GM20000 (cell line): Measurements from ENCODE around the gene SLC25A25.

ENCODE experiments used
- DNase-seq: peaks from one replicate; pipeline ENCODE4 v3.0.0; 2012; ENCODE audit warnings: low spot score
- TF ChIP-seq, protein P1 (sequence below): IDR thresholded peaks from 2 replicates; pipeline ENCODE4 v1.5.1; 2012; ENCODE audit warnings: mild to moderate bottlenecking, control low read depth; ENCODE audit errors: extremely low read depth, missing control alignments

SLC25A25 gene

GRCh38 chr9:128078504-128079434, 10.7 kb downstream of the SLC25A25 start:
- no peak for DNase-seq
- TF ChIP-seq, protein P1, sequence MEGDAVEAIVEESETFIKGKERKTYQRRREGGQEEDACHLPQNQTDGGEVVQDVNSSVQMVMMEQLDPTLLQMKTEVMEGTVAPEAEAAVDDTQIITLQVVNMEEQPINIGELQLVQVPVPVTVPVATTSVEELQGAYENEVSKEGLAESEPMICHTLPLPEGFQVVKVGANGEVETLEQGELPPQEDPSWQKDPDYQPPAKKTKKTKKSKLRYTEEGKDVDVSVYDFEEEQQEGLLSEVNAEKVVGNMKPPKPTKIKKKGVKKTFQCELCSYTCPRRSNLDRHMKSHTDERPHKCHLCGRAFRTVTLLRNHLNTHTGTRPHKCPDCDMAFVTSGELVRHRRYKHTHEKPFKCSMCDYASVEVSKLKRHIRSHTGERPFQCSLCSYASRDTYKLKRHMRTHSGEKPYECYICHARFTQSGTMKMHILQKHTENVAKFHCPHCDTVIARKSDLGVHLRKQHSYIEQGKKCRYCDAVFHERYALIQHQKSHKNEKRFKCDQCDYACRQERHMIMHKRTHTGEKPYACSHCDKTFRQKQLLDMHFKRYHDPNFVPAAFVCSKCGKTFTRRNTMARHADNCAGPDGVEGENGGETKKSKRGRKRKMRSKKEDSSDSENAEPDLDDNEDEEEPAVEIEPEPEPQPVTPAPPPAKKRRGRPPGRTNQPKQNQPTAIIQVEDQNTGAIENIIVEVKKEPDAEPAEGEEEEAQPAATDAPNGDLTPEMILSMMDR = no peak

DNA sequence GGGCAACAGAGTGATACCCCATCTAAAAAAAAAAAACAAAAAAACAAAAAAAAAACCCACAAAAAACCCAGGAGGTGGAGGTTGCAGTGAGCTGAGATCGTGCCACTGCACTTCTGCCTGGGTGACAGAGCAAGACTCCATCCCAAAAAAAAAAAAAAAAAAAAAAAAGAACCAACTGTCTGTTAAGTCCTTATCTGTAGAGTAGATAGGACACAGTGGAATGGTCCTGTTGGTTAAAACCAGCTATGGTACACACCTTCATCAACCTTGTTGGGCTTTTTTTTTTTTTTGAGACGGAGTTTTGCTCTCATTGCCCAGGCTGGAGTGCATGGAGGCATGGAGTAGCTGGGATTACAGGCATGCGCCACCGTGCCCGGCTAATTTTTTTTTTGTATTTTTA, 12.2 kb downstream of the SLC25A25 start:
- no peak for DNase-seq
- TF ChIP-seq, protein P1 = no peak

- DNase-seq = no peak
- TF ChIP-seq, protein P1 = no peak
Observed at GRCh38 chr9:128081056-128081455, 13.0 kb downstream of the SLC25A25 start.

GRCh38 chr9:128082151-128082550, 14.1 kb downstream of the SLC25A25 start:
- TF ChIP-seq, protein P1 = no peak
- DNase-seq = no peak

GRCh38 chr9:128084746-128085145, 16.7 kb downstream of the SLC25A25 start:
- no peak for DNase-seq
- TF ChIP-seq, protein P1 = no peak

DNA sequence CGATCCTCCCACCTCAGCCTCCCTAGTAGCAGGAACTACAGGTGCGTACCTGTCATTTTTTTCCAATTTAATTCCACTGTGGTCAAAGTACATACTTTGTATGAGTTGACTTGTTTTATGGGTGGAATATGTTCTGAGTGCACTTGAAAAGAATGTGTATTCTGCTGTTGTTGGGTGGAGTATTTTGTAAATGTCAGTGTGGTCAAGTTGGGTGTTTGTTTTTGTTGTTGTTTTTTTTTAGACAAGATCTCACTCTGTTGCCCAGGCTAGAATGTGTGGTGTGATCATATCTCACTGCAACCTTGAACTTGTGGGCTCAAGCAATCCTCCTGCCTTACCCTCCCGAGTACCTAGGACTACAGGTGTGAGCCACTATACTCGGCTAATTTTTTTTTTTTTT, 17.9 kb downstream of the SLC25A25 start:
- TF ChIP-seq, protein P1 = no peak
- no peak for DNase-seq

GRCh38 chr9:128087262-128087661, 19.2 kb downstream of the SLC25A25 start:
- TF ChIP-seq, protein P1 = no peak
- DNase-seq = no peak
